Naive thymus-derived CD4-positive, alpha-beta T cell (primary cell): ENCODE measurements around the gene LGI2. TPM values are rescaled to one million over a fixed set of nuclear protein-coding genes. Genes with fewer than 3 reads are reported as not detected.

Experiments
- ATAC-seq: fragments of 150-1000 bp; cut with Tn5 transposase; 2 replicates; pipeline ENCODE4 v1.10.0; 2021; ENCODE audit warnings: mild to moderate bottlenecking, moderate library complexity
- CTCF ChIA-PET: fragments of 350-600 bp; sonication (Branson Sonifier 250); formaldehyde crosslinking; loops from one replicate; lab custom pipeline; 2021; ENCODE audit warnings: antibody characterized with exemption; lab: Charles Lee
- POLR2A ChIA-PET: fragments of 350-600 bp; sonication (Branson Sonifier 250); formaldehyde crosslinking; loops from one replicate; lab custom pipeline; 2021; ENCODE audit warnings: antibody characterized with exemption, inconsistent platforms; lab: Charles Lee
- DNase-seq, 9 donors: peaks; one replicate each; pipeline versions ENCODE4 v3.0.0 to v3.0.0-alpha.2; 2020 to 2022; ENCODE audit warnings: mixed read lengths in 1 of 9
- H3K27ac ChIP-seq: one replicate; pipeline ENCODE4 v1.7.0; 2013; ENCODE audit warnings: mild to moderate bottlenecking, low read depth, low read length, moderate library complexity
- H3K27me3 ChIP-seq, 2 donors: one replicate each; pipeline ENCODE4 v1.7.0; 2013; ENCODE audit warnings: low read length in 2 of 2, mild to moderate bottlenecking in 2 of 2, moderate library complexity in 2 of 2; ENCODE audit not compliant: control insufficient read depth in 2 of 2, insufficient read depth in 2 of 2
- H3K36me3 ChIP-seq, 3 experiments: 1 replicate in 2 of 3; 2 replicates in 1 of 3; pipeline ENCODE4 v1.7.0; 2013; ENCODE audit warnings: low read length in 3 of 3, mild to moderate bottlenecking in 3 of 3, moderate library complexity in 1 of 3; ENCODE audit not compliant: insufficient read depth in 3 of 3, control insufficient read depth in 2 of 3
- H3K4me1 ChIP-seq, 2 donors: one replicate each; pipeline ENCODE4 v1.7.0; 2013; ENCODE audit warnings: low read length in 2 of 2, mild to moderate bottlenecking in 2 of 2, moderate library complexity in 1 of 2; ENCODE audit not compliant: control insufficient read depth in 2 of 2, insufficient read depth in 2 of 2
- H3K4me3 ChIP-seq: 2 replicates; pipeline ENCODE4 v1.7.0; 2013; ENCODE audit warnings: mild to moderate bottlenecking, low read length
- H3K9me3 ChIP-seq, 3 experiments: 1 replicate in 2 of 3; 2 replicates in 1 of 3; pipeline ENCODE4 v1.7.0; 2013; ENCODE audit warnings: low read length in 3 of 3; ENCODE audit not compliant: control insufficient read depth in 2 of 3
- H3K27ac Mint-ChIP-seq, 9 donors: one replicate each; pipeline ENCODE4 v1.8.0; 2020 to 2022; ENCODE audit warnings: mixed read lengths in 9 of 9, mild to moderate bottlenecking in 8 of 9, moderate library complexity in 5 of 9, inconsistent platforms in 2 of 9
- H3K27me3 Mint-ChIP-seq, 5 donors: one replicate each; pipeline ENCODE4 v1.8.0; 2021 to 2022; ENCODE audit warnings: mixed read lengths in 5 of 5, mild to moderate bottlenecking in 1 of 5
- H3K36me3 Mint-ChIP-seq, 5 donors: one replicate each; pipeline ENCODE4 v1.8.0; 2020 to 2022; ENCODE audit warnings: mixed read lengths in 5 of 5, mild to moderate bottlenecking in 3 of 5, inconsistent platforms in 1 of 5
- H3K4me1 Mint-ChIP-seq, 7 donors: one replicate each; pipeline ENCODE4 v1.8.0; 2020 to 2022; ENCODE audit warnings: mixed read lengths in 7 of 7, mild to moderate bottlenecking in 3 of 7, inconsistent platforms in 1 of 7
- H3K4me3 Mint-ChIP-seq, 10 donors: one replicate each; pipeline ENCODE4 v1.8.0; 2020 to 2022; ENCODE audit warnings: mild to moderate bottlenecking in 10 of 10, mixed read lengths in 10 of 10, moderate library complexity in 6 of 10, inconsistent platforms in 2 of 10
- H3K9me3 Mint-ChIP-seq, 11 donors: one replicate each; pipeline ENCODE4 v1.8.0; 2020 to 2022; ENCODE audit warnings: mixed read lengths in 11 of 11, mild to moderate bottlenecking in 4 of 11, inconsistent platforms in 1 of 11, moderate library complexity in 1 of 11
- intact Hi-C, 2 donors: fragments of 100-400 bp; cut with micrococcal nuclease; formaldehyde crosslinking; loops; one replicate each; pipeline ENCODE4 v1.15.1; 2023
- polyA plus RNA-seq, 2 donors: library from polyadenylated mRNA; unstranded; fragments of 300-500 nt; fragmentation: Illumina TruSeq; gene quantifications; one replicate each; pipeline ENCODE4 v1.2.3, GENCODE V29; 2021
- total RNA-seq, 6 experiments: library from RNA in 5 of 6; stranded (reverse) in 5 of 6; gene quantifications; 1 replicate in 5 of 6; 2 replicates in 1 of 6; pipeline ENCODE4 v1.2.3 and lab custom pipeline; 2021 to 2026

The LGI2 gene
- total and polyA plus RNA-seq, 7 experiments from 2014 or later = not detected

GRCh38 chr4:24949970-24950369 lies 80.8 kb downstream of the LGI2 start:
- H3K27ac ChIP-seq = no peak overlapping the region
- intact Hi-C loops = no loop called here
- no peaks in the 10 kb centered on the region for H3K4me1 ChIP-seq
- ChIA-PET CTCF (no interaction called here), POLR2A (no interaction called here)
- ATAC-seq (no peak), DNase-seq (no peak)
- H3K27me3 Mint-ChIP-seq = peaks cover 0 to 26% (median 3%) of the 10 kb centered on the region in 5 donors
- H3K4me3 ChIP-seq = no peak overlapping the region
- H3K36me3 Mint-ChIP-seq = peaks cover 0 to 5% (median 0%) of the 10 kb centered on the region in 5 donors
- H3K9me3 ChIP-seq = peaks cover 0 to 5% (median 0%) of the 10 kb centered on the region in 3 experiments
- H3K27me3 ChIP-seq = no peaks in the 10 kb centered on the region
- no peaks in the 10 kb centered on the region for H3K4me1 Mint-ChIP-seq
- H3K27ac Mint-ChIP-seq = no peak overlapping the region
- H3K4me3 Mint-ChIP-seq = no peak overlapping the region
- H3K9me3 Mint-ChIP-seq = peaks cover 0 to 27% (median 8%) of the 10 kb centered on the region in 11 donors
- H3K36me3 ChIP-seq = no peaks in the 10 kb centered on the region

Other genes with a start within 250 kb of the LGI2 start
- gene SOD3, start 235.4 kb downstream of the LGI2 start, total RNA-seq = not detected
- gene SOD3, start 235.4 kb downstream of the LGI2 start, polyA plus RNA-seq = not detected
- gene CCDC149, start 117.9 kb downstream of the LGI2 start, total RNA-seq = 1 to 10 TPM in 1 of 5 experiments, under 1 TPM in 3, not detected in 1; 0.19 to 6.7 (median 0.36) TPM
- not detected for gene CCDC149, start 117.9 kb downstream of the LGI2 start, polyA plus RNA-seq
- 10 to 100 TPM; 14.4 to 25.0 (median 17.2) TPM for gene SEPSECS, start 129.5 kb upstream of the LGI2 start, total RNA-seq
- 1 to 10 TPM; 1.4 to 3.4 TPM for gene SEPSECS, start 129.5 kb upstream of the LGI2 start, polyA plus RNA-seq
- gene PI4K2B, start 203.1 kb upstream of the LGI2 start, total RNA-seq = 10 to 100 TPM; 10.7 to 31.9 (median 11.9) TPM
- gene PI4K2B, start 203.1 kb upstream of the LGI2 start, polyA plus RNA-seq = 10 to 100 TPM in 1 of 2 donors, 1 to 10 TPM in 1; 7.2 to 12.1 TPM